ENCODE results near the gene AGTR1. TPM values are rescaled to one million over a fixed set of nuclear protein-coding genes. Genes with fewer than 3 reads are reported as not detected.

AGTR1 gene
- total RNA-seq, 2 experiments from 2014 or later = not detected

GRCh38 chr3:148790370-148790769 lies 92.7 kb downstream of the AGTR1 start:
- no peaks in the 10 kb centered on the region for H3K9me3 Mint-ChIP-seq (ENCODE audit: low read depth)
- no peaks in the 10 kb centered on the region for H3K4me1 Mint-ChIP-seq

GRCh38 chr3:148790851-148791735 lies 93.4 kb downstream of the AGTR1 start:
- DNase-seq = no peak
- ATAC-seq = no peak
- no peak overlapping the region for H3K4me3 Mint-ChIP-seq
- CTCF ChIA-PET = no interaction called here
- no peaks in the 10 kb centered on the region for H3K4me1 Mint-ChIP-seq
- no peaks in the 10 kb centered on the region for H3K27me3 Mint-ChIP-seq
- no peaks in the 10 kb centered on the region for H3K9me3 Mint-ChIP-seq (ENCODE audit: low read depth)
- H3K27ac Mint-ChIP-seq = no peak overlapping the region
- no peaks in the 10 kb centered on the region for H3K36me3 Mint-ChIP-seq

More at GRCh38 chr3:148790370-148790769, 92.7 kb downstream of the AGTR1 start:
- ATAC-seq (no peak), DNase-seq (no peak)
- Mint-ChIP-seq H3K36me3 (no peaks in the 10 kb centered on the region), H3K4me3 (no peak overlapping the region), H3K27ac (no peak overlapping the region), H3K27me3 (no peaks in the 10 kb centered on the region)
- CTCF ChIA-PET = no interaction called here

- H3K27ac Mint-ChIP-seq = no peak overlapping the region
- H3K4me1 Mint-ChIP-seq = no peaks in the 10 kb centered on the region
- DNase-seq (no peak), ATAC-seq (no peak)
- CTCF ChIA-PET = no interaction called here
- no peaks in the 10 kb centered on the region for H3K27me3 Mint-ChIP-seq
- H3K36me3 Mint-ChIP-seq = no peaks in the 10 kb centered on the region
- H3K9me3 Mint-ChIP-seq (ENCODE audit: low read depth) = no peaks in the 10 kb centered on the region
- no peak overlapping the region for H3K4me3 Mint-ChIP-seq
Observed at GRCh38 chr3:148791920-148792319, 94.2 kb downstream of the AGTR1 start.

- CTCF ChIA-PET = no interaction called here
- no peaks in the 10 kb centered on the region for H3K9me3 Mint-ChIP-seq (ENCODE audit: low read depth)
Observed at GRCh38 chr3:148792516-148792915, 94.8 kb downstream of the AGTR1 start.

More at GRCh38 chr3:148792516-148792915, 94.8 kb downstream of the AGTR1 start:
- H3K36me3 Mint-ChIP-seq = no peaks in the 10 kb centered on the region
- no peak for ATAC-seq
- no peak overlapping the region for H3K27ac Mint-ChIP-seq
- DNase-seq = no peak
- no peak overlapping the region for H3K4me3 Mint-ChIP-seq
- H3K27me3 Mint-ChIP-seq = no peaks in the 10 kb centered on the region
- H3K4me1 Mint-ChIP-seq = no peaks in the 10 kb centered on the region

Other genes starting within 250 kb of the AGTR1 start
- not detected for gene CPB1, start 129.9 kb downstream of the AGTR1 start, total RNA-seq
- gene CPA3, start 167.4 kb downstream of the AGTR1 start, total RNA-seq = not detected